GM21529 (cell line): ENCODE results near the gene TEKT5.
"Not testable (repeated sequence)": the region's sequence is repeated elsewhere in the genome, so short reads cannot be mapped to it uniquely, and the experiment has no call there.

Experiments
- ATAC-seq: cut with Tn5 transposase; IDR thresholded peaks from one replicate; pipeline ENCODE4 v1.9.1; 2021; ENCODE audit not compliant: unreplicated experiment

Gene TEKT5

DNA sequence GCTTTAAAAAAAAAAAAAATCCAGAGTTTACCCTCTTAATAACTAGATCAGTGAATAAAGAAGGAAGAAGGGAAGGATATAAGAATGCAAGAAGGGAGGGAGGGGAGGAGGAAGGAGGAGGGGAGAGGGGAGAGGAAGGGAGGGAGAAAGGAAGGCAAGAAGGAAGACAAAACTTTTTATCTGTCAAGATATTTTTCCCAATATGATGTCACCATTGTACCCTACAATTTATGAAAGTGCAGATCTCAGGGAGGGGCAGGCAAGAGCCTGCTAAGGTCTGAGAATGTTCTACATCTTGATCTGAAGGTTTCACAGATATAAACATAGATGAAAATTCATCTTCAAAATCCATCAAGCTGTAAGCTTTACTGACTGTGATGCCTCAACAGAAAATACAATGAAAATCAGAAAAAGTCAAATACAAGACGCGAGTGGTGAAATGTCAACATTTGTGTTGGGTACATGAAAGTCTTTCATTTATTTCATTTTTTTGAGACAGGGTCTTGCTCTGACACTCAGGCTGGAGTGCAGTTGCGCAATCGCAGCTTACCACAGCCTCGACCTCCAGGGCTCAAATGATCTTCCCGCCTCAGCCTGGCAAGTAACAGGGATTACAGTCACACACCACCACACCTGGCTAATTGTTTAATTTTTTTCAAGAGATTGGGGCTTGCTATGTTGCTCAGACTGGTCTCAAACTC is 57.2 kb downstream of the TEKT5 start:
- no peak for ATAC-seq

DNA sequence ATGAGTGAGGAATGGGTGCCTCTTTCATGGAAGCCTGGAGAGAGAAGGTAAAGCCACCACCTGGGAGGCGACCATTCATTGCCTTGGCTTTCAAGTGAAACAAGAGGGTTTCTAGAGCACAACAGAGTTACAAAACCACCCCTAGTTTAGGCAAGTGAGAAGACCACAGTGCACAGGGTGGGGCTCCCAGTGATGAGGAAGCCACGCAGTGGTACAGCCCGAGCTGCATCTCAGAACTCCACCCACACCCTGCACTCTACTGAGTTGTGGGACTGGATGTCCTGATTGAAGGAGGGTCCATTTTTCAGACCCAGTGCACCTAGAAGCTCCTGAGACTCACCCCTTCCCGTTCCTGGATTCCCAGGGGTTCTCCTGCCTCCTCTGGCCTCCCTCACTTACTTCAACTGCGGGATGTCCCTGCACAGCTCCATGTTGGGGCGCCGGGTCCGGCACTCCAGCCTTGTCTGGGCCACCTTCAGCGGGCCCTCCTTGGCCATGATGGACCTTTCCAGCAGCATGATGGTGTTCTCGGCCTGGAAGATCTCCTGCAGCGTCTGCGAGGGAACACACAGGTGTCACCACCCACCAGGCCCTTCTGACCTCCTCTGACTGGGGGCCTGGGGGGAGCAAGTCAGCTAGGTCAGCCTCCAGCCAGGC is 59.2 kb downstream of the TEKT5 start:
- no peak for ATAC-seq

DNA sequence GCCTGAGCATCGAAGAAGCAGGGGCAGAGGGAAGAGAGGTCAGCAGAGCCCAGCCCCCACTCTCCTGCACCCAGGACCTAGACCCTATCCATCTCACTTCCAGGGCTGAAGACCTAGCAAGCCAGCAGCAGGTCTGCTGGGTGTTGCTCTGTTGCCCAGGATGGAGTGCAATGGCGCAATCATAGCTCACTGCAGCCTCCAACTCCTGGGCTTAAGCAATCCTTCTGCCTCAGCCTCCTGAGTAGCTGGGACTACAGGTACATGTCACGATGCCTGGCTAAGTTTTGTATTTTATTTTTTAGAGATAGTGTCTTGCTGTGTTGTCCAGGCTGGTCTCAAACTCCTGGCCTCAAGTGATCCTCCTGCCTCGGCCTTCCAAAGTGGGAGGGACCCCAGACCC is 61.3 kb downstream of the TEKT5 start:
- not testable (repeated sequence) for ATAC-seq

DNA sequence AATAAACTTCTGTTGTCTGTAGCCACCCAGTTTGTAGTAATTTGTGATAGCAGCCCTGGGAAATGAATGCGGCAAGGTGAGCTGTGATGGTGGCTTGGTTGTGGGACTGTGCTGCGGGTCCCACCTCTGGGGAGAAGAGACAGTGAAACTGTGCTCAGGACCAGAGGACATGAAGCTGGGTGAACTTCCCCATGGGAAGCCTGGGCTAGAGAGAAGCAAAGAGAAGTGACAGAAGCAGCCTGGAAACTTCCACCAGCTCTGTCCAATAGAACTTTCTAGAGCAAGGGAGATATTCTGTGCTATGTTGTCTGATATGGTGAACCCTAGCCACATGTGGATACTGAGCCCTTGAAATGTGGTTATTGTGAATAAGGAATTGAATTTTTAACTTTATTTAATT is 62.8 kb downstream of the TEKT5 start:
- ATAC-seq: no peak

GRCh38 chr16:10629592-10629963 is 65.2 kb downstream of the TEKT5 start:
- no peak for ATAC-seq

- no peak for ATAC-seq
Observed at GRCh38 chr16:10625595-10626357, 69.0 kb downstream of the TEKT5 start.

- ATAC-seq: no peak
Observed at GRCh38 chr16:10624527-10624926, 70.2 kb downstream of the TEKT5 start.

- no peak for ATAC-seq
Observed at GRCh38 chr16:10623059-10623458, 71.7 kb downstream of the TEKT5 start.

GRCh38 chr16:10622036-10622921 is 72.5 kb downstream of the TEKT5 start:
- no peak for ATAC-seq

DNA sequence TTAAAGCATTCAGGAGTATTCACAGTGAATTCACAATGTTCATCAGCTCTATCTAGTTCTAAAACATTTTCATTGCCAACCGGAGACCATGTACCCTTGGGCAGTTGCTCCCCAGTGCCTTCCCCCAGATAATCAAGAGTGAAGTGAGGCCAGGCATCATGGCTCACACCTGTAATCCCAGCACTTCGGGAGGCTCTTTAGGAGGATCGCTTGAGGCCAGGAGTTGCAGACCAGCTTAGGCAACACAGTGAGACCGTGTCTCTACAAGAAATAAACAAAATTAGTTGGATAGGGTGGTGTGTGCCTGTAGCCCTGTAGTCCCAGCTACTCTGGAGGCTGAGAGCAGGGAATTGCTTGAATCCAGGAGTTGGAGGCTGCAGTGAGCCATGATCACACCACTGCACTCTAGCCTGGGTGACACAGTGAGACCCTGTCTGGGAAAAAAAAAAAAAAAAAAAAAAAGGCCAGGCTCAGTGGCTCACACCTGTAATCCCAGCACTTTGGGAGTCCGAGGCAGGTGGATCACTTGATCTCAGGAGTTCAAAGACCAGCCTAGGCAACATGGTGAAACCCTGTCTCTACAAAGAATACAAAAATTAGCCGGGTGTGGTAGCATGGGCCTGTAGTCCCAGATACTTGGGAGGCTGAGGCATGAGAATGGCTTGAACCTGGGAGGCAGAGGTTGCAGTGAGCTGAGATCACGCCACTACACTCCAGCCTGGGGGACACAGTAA is 73.3 kb downstream of the TEKT5 start:
- not testable (repeated sequence) for ATAC-seq

- ATAC-seq: no peak
Observed at GRCh38 chr16:10620120-10620519, 74.6 kb downstream of the TEKT5 start.

- no peak for ATAC-seq
Observed at GRCh38 chr16:10619271-10619849, 75.4 kb downstream of the TEKT5 start.

DNA sequence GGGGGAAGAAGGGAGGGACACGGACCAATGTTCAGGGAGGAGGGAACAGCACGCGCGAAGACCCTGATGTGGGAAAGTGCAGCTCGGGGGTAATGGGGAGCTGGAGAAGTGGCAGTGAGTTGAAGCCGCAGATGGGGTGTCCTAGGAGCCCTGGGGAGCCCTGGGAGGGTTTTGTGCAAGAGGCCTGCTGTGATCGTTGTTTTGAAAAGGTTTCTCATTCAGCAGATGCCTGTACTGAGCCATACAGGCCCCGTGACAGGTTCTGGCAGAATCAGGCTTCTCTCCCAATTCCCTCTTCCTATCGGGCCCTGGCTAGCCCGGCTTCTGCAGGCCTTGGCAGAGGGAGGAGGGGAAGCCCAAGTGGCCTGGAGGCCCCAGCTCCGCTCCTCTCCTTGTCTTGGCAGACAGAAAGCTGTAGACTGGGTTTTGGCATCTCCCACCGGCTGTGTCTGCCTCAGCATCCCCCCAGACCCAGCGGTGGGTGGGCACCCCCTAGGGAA is 76.0 kb downstream of the TEKT5 start:
- no peak for ATAC-seq

- no peak for ATAC-seq
Observed at GRCh38 chr16:10617662-10618420, 76.9 kb downstream of the TEKT5 start.

- ATAC-seq: no peak
Observed at GRCh38 chr16:10616756-10617640, 77.7 kb downstream of the TEKT5 start.

- no peak for ATAC-seq
Observed at GRCh38 chr16:10616419-10616755, 78.3 kb downstream of the TEKT5 start.

- ATAC-seq: no peak
Observed at GRCh38 chr16:10614685-10615084, 80.0 kb downstream of the TEKT5 start.

DNA sequence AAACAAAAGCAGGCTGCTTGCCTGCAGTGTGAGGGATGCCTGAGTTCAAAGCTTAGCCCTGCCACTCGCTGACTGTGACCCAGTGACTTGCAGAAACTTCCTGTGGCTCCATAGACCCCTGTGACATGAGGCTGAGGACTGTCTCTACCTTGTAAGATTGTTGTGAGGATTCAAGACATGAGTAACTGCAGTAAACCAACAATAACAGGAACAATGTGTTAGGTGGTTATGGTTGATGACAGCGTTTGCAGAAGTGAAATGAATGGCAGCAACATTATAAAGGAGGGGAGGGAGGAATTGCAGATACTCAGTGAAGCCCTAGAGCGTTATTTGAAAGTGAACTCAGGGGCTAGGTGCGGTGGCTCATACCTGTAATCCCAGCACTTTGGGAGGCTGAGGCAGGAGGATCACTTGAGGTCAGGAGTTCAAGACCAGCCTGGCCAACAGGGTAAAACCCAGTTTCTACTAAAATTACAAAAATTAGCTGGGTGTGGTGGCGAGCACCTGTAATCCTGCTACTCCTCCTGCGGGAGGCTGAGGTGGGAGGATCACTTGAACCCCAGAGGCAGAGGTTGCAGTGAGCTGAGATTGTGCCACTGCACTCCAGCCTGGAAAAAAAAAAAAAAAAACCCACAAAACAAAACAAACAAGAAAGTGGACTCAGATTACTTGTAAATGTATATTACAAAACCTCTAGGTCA is 80.8 kb downstream of the TEKT5 start:
- no peak for ATAC-seq
